Adrenal gland (tissue), 12 donors: Measurements from ENCODE around the gene S100G. TPM values are rescaled to one million over a fixed set of nuclear protein-coding genes. Genes with fewer than 3 reads are reported as not detected.

Experiments
- DNase-seq, 7 donors: peaks; one replicate each; pipeline ENCODE4 v3.0.0-alpha.2; 2019 to 2020
- H3K27ac ChIP-seq, 5 donors: fragments of 200-600 bp; sonication (generic) in 4 of 5; 1 replicate in 3 of 5; 2 replicates in 2 of 5; pipeline versions ENCODE4 v1.5.1 to v1.8.0; 2016 to 2020; ENCODE audit warnings: mild to moderate bottlenecking in 1 of 5
- H3K27me3 ChIP-seq: fragments of 200-600 bp; 2 replicates; pipeline ENCODE4 v1.8.0; 2021
- H3K36me3 ChIP-seq, 2 donors: fragments of 200-600 bp; replicated peaks in 1 of 2; 1 replicate in 1 of 2; 2 replicates in 1 of 2; pipeline versions ENCODE4 v1.5.1 to v1.8.0; 2018 to 2022
- H3K4me1 ChIP-seq, 2 donors: fragments of 200-600 bp; replicated peaks in 1 of 2; 1 replicate in 1 of 2; 2 replicates in 1 of 2; pipeline versions ENCODE4 v1.5.1 to v1.8.0; 2018 to 2021
- H3K4me3 ChIP-seq, 4 donors: fragments of 200-600 bp; sonication (generic) in 3 of 4; one replicate each; pipeline ENCODE4 v1.5.1; 2016 to 2018
- H3K9me3 ChIP-seq, 3 donors: fragments of 200-600 bp; sonication (generic) in 1 of 3; replicated peaks in 1 of 3; 1 replicate in 2 of 3; 2 replicates in 1 of 3; pipeline versions ENCODE4 v1.5.1 to v1.8.0; 2016 to 2021
- CTCF ChIP-seq, 6 experiments: fragments of 450-650 bp in 4 of 6; fragments of 200-600 bp in 2 of 6; sonication (generic) in 1 of 6; IDR thresholded peaks; 1 replicate in 5 of 6; 2 replicates in 1 of 6; pipeline versions ENCODE4 v1.5.1 to v1.8.0; 2016 to 2021; ENCODE audit warnings: antibody characterized with exemption in 6 of 6, mild to moderate bottlenecking in 2 of 6, moderate library complexity in 1 of 6
- POLR2A ChIP-seq, 2 donors: fragments of 450-650 bp; IDR thresholded peaks; one replicate each; pipeline ENCODE4 v1.6.1; 2017; ENCODE audit warnings: antibody characterized with exemption in 2 of 2, mild to moderate bottlenecking in 2 of 2, moderate library complexity in 1 of 2
- WGBS, 4 donors: extraction: QIAGEN DNeasy Blood & Tissue Kit in 2 of 4; methylation state at CpG; one replicate each; pipeline versions ENCODE4 v1.1.5 to v1.1.7; 2013 to 2017; 5-methylcytosine and 5-hydroxymethylcytosine counted together
- intact Hi-C, 2 donors: fragments of 100-400 bp; cut with DNase I; formaldehyde crosslinking; loops; one replicate each; pipeline versions ENCODE4 v1.14.1 to v1.15.0; 2022 to 2023
- polyA plus RNA-seq, 3 donors: library from polyadenylated mRNA; stranded (reverse); fragments of 200-250 nt in 2 of 3; fragments of 350-450 nt in 1 of 3; fragmentation: Illumina TruSeq in 1 of 3; extraction: RNeasy Lipid Tissue Mini Kit (QIAGEN cat#74804) in 1 of 3; gene quantifications; one replicate each; pipeline ENCODE4 v1.2.3, GENCODE V29; 2013 to 2014
- total RNA-seq, 9 donors: library from RNA; depleted of rRNA in 4 of 9; stranded (reverse); fragments of >200 nt in 4 of 9; fragments of 120-200 nt in 1 of 9; fragmentation: NEBNext Ultra II Directional in 1 of 9; extraction: Animal tissue kit (Norgen Biotek cat#: 25700) in 1 of 9; gene quantifications; one replicate each; pipeline versions ENCODE4 v1.1.0 to v1.2.4, GENCODE V29; 2013 to 2023
- donor health status: healthy with polysubstance abuse.
- donor health status: Bipolar disorder and iron deficiency.
- donor health status: DM: yes; HTN: yes; CAD: no.
- donor health status: DM: no; HTN: no; CAD: no.
- donor health status: DM: no; HTN: no; CAD: no.
- donor health status: DM: yes; HTN: yes; CAD: no.

S100G gene
- total and polyA plus RNA-seq, 12 donors: 0.33 to 0.48 TPM; not detected in 10

GRCh38 chrX:16639966-16640365 lies 10.0 kb upstream of the S100G start:
- Histone ChIP-seq H3K27ac (no peak overlapping the region), H3K4me1 (no peaks in the 10 kb centered on the region), H3K27me3 (no peaks in the 10 kb centered on the region), H3K36me3 (no peaks in the 10 kb centered on the region), H3K4me3 (no peak overlapping the region), H3K9me3 (no peaks in the 10 kb centered on the region)
- 91 to 96% (median 94%) methylated on average over 6 of the region's 6 CpGs for WGBS, 4 donors
- intact Hi-C loops: no loop called here
- TF ChIP-seq POLR2A (IDR thresholded peaks at IDR 0.05) (no peak), CTCF (IDR thresholded peaks at IDR 0.05) (no peak)
- no peak for DNase-seq

- TF ChIP-seq POLR2A (IDR thresholded peaks at IDR 0.05): no peak
- no peak for TF ChIP-seq CTCF (IDR thresholded peaks at IDR 0.05)
- WGBS, 4 donors: 84 to 98% (median 92%) methylated on average over 4 of the region's 4 CpGs
- Histone ChIP-seq H3K27me3 (no peaks in the 10 kb centered on the region), H3K27ac (no peak overlapping the region), H3K4me3 (no peak overlapping the region), H3K36me3 (no peaks in the 10 kb centered on the region), H3K4me1 (no peaks in the 10 kb centered on the region), H3K9me3 (no peaks in the 10 kb centered on the region)
- no peak for DNase-seq
- intact Hi-C loops: no loop called here
Measured at GRCh38 chrX:16640823-16641222, 9.1 kb upstream of the S100G start.

- H3K27ac ChIP-seq: no peak overlapping the region
- TF ChIP-seq POLR2A (IDR thresholded peaks at IDR 0.05) (no peak), CTCF (IDR thresholded peaks at IDR 0.05) (no peak)
- no peaks in the 10 kb centered on the region for H3K4me1 ChIP-seq
- intact Hi-C loops: no loop called here
- peaks cover 7% of the 10 kb centered on the region for H3K27me3 ChIP-seq
- H3K4me3 ChIP-seq: no peak overlapping the region
- H3K9me3 ChIP-seq: no peaks in the 10 kb centered on the region
- no peak for DNase-seq
- WGBS, 4 donors: 87 to 88% (median 88%) methylated on average over 5 of the region's 5 CpGs
- no peaks in the 10 kb centered on the region for H3K36me3 ChIP-seq
Measured at GRCh38 chrX:16643176-16643575, 6.8 kb upstream of the S100G start.

- H3K4me1 ChIP-seq: no peaks in the 10 kb centered on the region
- no peak for DNase-seq
- H3K27me3 ChIP-seq: peaks cover 7% of the 10 kb centered on the region
- no peaks in the 10 kb centered on the region for H3K36me3 ChIP-seq
- intact Hi-C loops: no loop called here
- no peak overlapping the region for H3K27ac ChIP-seq
- 80 to 93% (median 83%) methylated on average over 2 to 4 of the region's 4 CpGs for WGBS, 4 donors
- H3K9me3 ChIP-seq: no peaks in the 10 kb centered on the region
- TF ChIP-seq CTCF (IDR thresholded peaks at IDR 0.05) (no peak), POLR2A (IDR thresholded peaks at IDR 0.05) (no peak)
- H3K4me3 ChIP-seq: no peak overlapping the region
Measured at GRCh38 chrX:16646366-16647138, 3.4 kb upstream of the S100G start.
